Forelimb muscle (tissue), 1 donor: Measurements from ENCODE around the gene OBSCN. TPM values are rescaled to one million over a fixed set of nuclear protein-coding genes. Genes with fewer than 3 reads are reported as not detected.

ENCODE experiments used
- DNase-seq: peaks from one replicate; pipeline ENCODE4 v3.0.0-alpha.2; 2013; ENCODE audit warnings: low read depth
- polyA plus RNA-seq: library from polyadenylated mRNA; unstranded; fragments of 120-200 nt; gene quantifications from one replicate; pipeline ENCODE4 v1.2.1, GENCODE V29; 2013; ENCODE audit not compliant: insufficient read length

The OBSCN gene, protein sequence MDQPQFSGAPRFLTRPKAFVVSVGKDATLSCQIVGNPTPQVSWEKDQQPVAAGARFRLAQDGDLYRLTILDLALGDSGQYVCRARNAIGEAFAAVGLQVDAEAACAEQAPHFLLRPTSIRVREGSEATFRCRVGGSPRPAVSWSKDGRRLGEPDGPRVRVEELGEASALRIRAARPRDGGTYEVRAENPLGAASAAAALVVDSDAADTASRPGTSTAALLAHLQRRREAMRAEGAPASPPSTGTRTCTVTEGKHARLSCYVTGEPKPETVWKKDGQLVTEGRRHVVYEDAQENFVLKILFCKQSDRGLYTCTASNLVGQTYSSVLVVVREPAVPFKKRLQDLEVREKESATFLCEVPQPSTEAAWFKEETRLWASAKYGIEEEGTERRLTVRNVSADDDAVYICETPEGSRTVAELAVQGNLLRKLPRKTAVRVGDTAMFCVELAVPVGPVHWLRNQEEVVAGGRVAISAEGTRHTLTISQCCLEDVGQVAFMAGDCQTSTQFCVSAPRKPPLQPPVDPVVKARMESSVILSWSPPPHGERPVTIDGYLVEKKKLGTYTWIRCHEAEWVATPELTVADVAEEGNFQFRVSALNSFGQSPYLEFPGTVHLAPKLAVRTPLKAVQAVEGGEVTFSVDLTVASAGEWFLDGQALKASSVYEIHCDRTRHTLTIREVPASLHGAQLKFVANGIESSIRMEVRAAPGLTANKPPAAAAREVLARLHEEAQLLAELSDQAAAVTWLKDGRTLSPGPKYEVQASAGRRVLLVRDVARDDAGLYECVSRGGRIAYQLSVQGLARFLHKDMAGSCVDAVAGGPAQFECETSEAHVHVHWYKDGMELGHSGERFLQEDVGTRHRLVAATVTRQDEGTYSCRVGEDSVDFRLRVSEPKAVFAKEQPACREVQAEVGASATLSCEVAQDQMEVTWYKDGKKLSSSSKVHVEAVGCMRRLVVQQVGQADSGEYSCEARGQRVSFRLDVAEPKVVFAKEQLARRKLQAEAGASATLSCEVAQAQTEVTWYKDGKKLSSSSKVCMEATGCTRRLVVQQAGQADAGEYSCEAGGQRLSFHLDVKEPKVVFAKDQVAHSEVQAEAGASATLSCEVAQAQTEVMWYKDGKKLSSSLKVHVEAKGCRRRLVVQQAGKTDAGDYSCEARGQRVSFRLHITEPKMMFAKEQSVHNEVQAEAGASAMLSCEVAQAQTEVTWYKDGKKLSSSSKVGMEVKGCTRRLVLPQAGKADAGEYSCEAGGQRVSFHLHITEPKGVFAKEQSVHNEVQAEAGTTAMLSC (N-terminal part only)
- 358 TPM for polyA plus RNA-seq

DNA sequence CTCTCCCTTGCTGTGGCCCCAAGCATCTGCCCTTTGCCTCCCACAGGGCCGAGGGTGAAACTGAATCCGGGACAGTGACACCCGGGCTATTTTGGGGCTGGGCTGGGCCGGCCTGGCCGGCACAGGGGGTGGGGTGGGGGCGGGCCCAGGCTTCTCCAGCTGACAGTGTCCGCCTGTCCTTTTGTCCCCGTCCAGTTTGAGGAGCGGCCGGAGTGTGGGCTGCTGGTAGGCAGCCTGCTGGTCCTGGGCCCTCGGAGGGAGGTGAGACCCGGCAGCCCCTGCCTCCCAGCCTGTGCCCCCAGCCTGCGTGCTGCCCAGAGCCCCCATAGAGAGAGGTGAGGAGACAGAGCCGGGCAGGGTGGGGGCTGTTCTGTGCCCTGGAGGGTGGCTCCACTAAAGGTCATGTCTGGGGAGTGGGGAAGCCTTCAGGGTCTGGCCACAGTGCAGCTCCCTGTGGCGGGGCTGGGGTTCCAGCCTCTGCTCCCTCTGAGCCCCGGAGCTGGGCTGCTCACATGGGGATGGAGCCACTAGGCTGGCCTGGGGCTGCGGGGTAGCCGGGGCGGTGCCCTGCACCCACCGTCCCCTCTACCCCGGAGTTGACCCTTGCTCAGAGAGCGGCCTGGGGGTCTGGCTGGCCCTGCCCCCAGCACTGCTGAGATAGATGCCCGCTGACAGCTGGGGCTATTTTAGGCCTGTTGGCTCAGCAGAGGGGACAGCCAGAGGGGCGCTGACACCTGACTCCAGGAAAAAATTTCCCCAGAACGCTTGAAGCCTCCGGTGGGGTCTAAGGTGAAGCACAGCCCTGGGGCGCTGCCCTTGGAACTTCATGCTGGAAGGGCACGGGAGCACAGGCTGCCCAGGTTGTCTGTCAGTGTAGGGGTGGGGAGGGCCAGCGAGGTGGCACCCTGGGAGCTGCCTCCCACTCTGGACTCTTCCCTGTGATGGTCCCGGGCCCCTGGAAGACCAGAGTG, at the start of gene OBSCN:
OBSCN (plus strand) TSS at position 194 of the 971 bp plus-strand sequence. CDS start 3,740 bp downstream, outside the sequence.
- DNase-seq, result no peak

DNA sequence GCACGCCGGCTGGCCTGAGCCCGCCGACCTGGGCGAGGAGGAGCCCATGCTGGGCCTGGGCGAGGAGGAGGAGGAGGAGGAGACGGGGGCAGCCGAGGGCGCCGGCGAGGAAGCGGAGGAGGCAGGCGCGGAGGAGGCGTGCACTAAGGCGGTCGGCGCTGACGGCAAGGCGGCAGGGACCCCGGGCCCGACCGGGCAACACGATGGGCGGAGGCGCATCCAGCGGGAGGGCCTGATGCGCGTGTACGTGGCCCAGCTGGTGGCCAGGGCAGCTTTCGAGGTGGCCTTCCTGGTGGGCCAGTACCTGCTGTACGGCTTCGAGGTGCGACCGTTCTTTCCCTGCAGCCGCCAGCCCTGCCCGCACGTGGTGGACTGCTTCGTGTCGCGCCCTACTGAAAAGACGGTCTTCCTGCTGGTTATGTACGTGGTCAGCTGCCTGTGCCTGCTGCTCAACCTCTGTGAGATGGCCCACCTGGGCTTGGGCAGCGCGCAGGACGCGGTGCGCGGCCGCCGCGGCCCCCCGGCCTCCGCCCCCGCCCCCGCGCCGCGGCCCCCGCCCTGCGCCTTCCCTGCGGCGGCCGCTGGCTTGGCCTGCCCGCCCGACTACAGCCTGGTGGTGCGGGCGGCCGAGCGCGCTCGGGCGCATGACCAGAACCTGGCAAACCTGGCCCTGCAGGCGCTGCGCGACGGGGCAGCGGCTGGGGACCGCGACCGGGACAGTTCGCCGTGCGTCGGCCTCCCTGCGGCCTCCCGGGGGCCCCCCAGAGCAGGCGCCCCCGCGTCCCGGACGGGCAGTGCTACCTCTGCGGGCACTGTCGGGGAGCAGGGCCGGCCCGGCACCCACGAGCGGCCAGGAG, 49.5 kb upstream of the OBSCN start:
- DNase-seq, result no peak

GRCh38 chr1:228159008-228159665, 48.7 kb upstream of the OBSCN start:
- DNase-seq, result no peak

DNA sequence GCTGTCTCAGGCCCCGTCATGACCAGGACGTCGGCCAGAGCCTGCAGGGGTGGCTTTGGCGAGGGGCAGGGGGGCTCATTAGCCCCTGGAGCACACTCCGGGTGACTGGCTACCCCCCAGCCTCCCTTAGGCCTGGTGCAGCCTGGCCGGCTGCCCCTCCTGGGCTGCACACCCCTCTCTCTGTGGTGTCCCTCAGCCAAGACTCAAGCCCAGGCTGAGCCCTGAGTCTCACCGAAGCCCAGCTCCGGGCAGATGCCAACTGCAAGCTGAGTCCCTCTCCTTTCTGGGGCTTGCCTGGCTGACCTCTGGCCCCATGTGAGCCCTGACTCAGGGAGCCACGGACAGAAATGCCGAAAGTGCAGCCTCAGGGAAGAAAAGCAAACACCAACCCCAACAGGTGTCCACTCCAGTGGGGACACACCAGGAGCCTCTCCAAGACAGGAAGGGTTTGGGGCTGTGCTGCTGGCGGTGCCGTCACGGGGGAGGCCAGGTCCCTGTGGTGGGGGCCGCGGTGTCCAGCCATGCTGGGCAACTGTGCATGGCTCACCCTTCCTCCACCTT, 47.6 kb upstream of the OBSCN start:
- DNase-seq, result no peak

- DNase-seq, result no peak
Measured at GRCh38 chr1:228161362-228161761, 46.5 kb upstream of the OBSCN start.

DNA sequence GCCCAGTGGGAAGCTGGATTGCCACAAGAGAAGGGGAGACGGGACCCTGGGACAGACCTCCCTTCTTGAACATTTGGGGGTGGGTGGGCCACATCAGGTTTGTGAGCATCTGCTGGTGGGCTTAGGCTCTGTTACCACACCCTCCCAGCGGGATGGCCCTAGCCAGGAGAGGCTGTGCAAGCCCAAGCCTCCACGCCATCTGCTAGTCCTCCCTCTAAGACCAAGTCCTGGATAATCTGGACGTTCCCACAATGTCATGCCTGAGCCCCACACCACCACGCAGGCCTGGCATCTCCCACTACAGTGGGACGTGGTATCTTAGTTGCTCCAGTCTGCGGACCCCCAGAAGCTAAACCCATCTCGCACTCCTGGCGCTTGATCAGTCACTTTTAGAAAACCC, 46.0 kb upstream of the OBSCN start:
- DNase-seq, result no peak

- DNase-seq, result no peak
Measured at GRCh38 chr1:228162286-228163006, 45.4 kb upstream of the OBSCN start.

DNA sequence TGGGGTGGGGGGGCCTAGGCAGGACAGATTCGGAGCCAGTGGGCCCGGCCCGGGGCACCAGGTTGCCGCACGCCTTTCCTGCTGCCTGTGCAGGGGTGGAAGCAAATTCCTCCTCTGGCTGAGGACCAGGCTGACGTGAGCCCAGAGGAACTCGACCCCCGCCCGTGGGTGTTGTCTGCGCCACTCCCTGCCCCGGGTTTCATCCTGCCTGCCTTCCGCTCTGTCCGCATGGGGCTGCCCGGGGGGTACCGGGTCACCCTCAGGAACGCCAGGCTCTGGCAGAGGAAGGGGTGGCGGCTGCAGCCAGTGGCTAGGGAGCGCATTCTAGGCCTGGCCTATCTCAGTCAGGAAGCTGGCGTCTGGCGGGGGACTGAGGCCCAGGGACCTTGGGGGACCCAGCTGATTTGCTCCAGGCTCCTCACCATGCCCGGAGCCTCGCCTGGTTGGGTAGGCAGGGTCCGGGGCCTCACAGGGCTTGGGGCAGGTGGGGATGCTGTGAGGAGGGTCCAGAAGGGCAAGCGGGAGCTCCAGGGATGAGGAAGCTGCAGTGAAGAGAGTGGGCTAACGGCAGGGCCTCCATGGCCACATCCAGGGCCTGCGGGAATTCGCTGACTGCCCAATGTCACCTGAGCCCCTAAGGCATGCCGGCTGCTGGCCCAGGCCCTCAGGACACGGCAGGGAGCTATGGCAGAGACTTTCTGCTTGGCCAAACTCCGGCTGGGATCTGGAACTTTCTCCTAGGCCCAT, 44.7 kb upstream of the OBSCN start:
- DNase-seq, result no peak

- no peak for DNase-seq
Measured at GRCh38 chr1:228163776-228164519, 43.9 kb upstream of the OBSCN start.

DNA sequence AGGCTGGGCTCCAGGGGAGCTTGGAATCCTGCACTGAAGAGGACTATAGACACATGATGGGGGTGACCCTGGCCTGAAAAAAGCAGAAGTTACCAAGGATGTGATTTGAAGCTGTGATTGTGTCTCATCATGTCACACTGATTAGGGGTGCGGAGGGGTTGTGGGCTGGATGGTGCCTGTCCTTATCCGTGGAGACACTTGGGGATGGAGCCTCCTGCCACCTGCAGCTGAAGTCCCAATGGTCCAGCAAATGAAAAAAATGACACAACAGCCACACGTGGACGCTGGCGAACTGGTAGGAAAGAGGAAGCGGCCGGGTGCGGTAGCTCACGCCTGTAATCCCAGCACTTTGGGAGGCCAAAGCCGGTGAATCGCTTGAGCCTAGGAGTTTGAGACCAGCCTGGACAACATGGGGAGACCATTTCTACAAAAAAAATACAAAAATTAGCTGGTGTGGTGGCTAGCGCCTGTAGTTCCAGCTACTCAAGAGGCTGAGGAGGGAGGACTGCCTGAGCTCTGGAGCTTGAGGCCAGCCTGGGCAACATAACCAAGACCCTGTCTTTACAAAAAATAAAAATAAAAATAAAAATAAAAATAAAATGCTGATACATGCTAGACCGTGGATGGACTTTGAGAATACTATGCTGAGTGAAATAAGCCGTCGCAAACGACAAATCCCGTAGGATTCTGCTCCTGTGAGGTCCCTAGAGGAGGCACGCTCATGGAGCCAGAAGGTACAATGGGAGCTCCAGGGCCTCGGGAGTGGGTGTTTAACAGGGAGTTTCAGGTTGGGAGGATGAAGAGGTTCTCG, 43.1 kb upstream of the OBSCN start:
- DNase-seq, result no peak

- peak; percentile 91 for DNase-seq
Measured at GRCh38 chr1:228165372-228166169, 42.3 kb upstream of the OBSCN start, which contains the start of gene IBA57. TSS of gene IBA57 (plus strand) at chr1:228165804. CDS start at chr1:228165817, 13 bp downstream.

DNA sequence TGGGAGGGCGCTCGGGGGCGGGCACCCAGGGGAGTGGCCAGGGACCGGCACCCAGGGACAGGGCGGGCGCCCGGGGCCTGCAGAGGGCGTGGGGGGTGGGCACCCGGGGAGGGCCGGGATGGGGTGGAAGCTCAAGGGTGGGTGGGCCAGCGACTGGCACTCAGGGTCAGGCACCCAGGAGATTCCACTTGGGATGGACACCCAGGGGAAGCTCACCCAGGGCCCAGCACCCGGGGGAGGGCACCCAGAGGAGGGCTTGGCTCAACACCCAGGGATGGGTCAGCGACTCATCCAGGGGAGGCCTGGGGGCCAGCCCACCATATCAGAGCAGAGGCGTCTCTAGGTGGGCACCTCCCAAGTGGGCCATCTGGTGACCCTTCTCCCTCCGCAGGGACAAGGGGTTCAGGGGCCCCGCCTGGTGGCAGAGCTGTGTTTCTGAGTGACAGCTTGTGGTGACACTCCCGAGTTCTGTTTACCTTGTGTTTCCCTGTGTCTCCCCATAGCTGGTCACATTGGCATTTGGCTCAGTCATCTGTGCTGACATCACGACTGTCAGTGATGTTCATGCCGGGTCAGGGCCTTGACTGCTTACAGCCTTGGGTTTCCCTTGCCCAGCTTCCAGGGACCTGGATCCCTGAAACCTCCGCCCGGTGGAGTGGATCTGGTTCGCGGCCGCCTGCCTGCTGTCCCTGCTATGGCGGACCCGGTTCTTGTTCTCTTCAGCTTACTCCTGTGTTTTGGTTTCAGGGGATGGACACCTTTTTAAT, 41.5 kb upstream of the OBSCN start:
- no peak for DNase-seq

DNA sequence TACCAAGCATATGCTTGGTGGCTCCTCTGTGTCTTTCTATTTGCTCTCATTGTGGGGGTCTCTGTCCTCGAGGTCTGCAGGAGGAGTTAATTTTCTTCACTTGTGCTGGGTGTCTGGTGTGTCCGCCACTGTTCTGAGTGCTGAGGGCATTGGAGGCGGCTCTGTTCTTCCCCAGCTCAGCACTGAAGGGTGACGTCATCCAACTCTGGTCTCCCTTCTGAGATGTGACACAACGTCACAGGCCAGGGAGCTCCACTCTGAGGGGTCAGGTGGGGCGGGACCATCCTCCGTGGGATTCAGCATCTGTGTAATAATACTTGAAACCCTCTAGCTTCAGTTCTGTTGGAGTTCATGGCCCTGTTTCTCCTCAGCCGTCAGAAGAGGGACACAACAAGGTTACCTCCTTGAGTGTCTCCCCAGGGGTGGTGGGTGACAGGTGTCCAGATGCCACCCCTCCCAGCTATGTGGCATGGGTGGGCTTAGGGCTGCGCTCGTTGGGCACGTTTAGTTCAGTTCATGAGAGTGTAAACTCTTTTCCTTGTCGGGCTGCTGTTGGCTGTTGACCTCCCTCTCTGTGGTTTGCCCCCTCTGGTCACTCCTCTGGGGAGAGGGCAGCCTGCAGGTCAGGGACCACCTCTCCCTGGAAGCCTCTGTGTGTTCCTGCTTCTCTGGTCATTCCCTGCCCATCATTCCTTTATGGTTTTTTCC, 39.1 kb upstream of the OBSCN start:
- no peak for DNase-seq
